Measurements from ENCODE around the gene BTBD9. TPM values are rescaled to one million over a fixed set of nuclear protein-coding genes. Genes with fewer than 3 reads are reported as not detected.

The BTBD9 gene
- total RNA-seq, 6 experiments from 2014 or later: 11.0 to 12.7 (median 12.5) TPM

- no peak for DNase-seq
- Mint-ChIP-seq H3K9me3 (no peaks in the 10 kb centered on the region), H3K36me3 (ENCODE audit: low read depth) (no peaks in the 10 kb centered on the region), H3K27me3 (ENCODE audit: insufficient read depth) (no peaks in the 10 kb centered on the region; the same call in 1 of the 2 replicates), H3K27ac (no peak overlapping the region), H3K4me1 (ENCODE audit: low read depth) (peaks cover 5% of the 10 kb centered on the region), H3K4me3 (no peak overlapping the region)
- TF ChIP-seq CTCF (IDR thresholded peaks at IDR 0.05): no peak
These were observed 60.6 kb downstream of the BTBD9 start for GRCh38 chr6:38579010-38579628.

- no peaks in the 10 kb centered on the region for H3K9me3 Mint-ChIP-seq
- no peak for DNase-seq
- H3K36me3 Mint-ChIP-seq (ENCODE audit: low read depth): no peaks in the 10 kb centered on the region
- no peak overlapping the region for H3K4me3 Mint-ChIP-seq
- H3K27me3 Mint-ChIP-seq (ENCODE audit: insufficient read depth): no peaks in the 10 kb centered on the region; the same call in 1 of the 2 replicates
- peaks cover 13% of the 10 kb centered on the region for H3K4me1 Mint-ChIP-seq (ENCODE audit: low read depth)
- TF ChIP-seq CTCF (IDR thresholded peaks at IDR 0.05): no peak
- no peak overlapping the region for H3K27ac Mint-ChIP-seq
These were observed 61.7 kb downstream of the BTBD9 start for GRCh38 chr6:38578075-38578474.

GRCh38 chr6:38577492-38577891 lies 62.2 kb downstream of the BTBD9 start:
- Mint-ChIP-seq H3K4me3 (no peak overlapping the region), H3K9me3 (no peaks in the 10 kb centered on the region), H3K27me3 (ENCODE audit: insufficient read depth) (no peaks in the 10 kb centered on the region; the same call in 1 of the 2 replicates), H3K4me1 (ENCODE audit: low read depth) (peaks cover 13% of the 10 kb centered on the region), H3K36me3 (ENCODE audit: low read depth) (no peaks in the 10 kb centered on the region), H3K27ac (no peak overlapping the region)
- no peak for TF ChIP-seq CTCF (IDR thresholded peaks at IDR 0.05)
- no peak for DNase-seq

GRCh38 chr6:38573801-38574395 lies 65.8 kb downstream of the BTBD9 start:
- Mint-ChIP-seq H3K36me3 (ENCODE audit: low read depth) (no peaks in the 10 kb centered on the region), H3K4me3 (no peak overlapping the region), H3K27me3 (ENCODE audit: insufficient read depth) (no peaks in the 10 kb centered on the region; the same call in 1 of the 2 replicates), H3K4me1 (ENCODE audit: low read depth) (peaks cover 19% of the 10 kb centered on the region), H3K27ac (no peak overlapping the region), H3K9me3 (no peaks in the 10 kb centered on the region)
- no peak for DNase-seq
- no peak for TF ChIP-seq CTCF (IDR thresholded peaks at IDR 0.05)

- Mint-ChIP-seq H3K4me3 (no peak overlapping the region), H3K9me3 (no peaks in the 10 kb centered on the region), H3K36me3 (ENCODE audit: low read depth) (no peaks in the 10 kb centered on the region), H3K4me1 (ENCODE audit: low read depth) (peaks cover 29% of the 10 kb centered on the region), H3K27me3 (ENCODE audit: insufficient read depth) (no peaks in the 10 kb centered on the region; the same call in 1 of the 2 replicates), H3K27ac (0 out of 2 replicates have a peak overlapping the region, but pooled peaks have one; percentile 4)
- TF ChIP-seq CTCF (IDR thresholded peaks at IDR 0.05): no peak
- DNase-seq: no peak
These were observed 67.4 kb downstream of the BTBD9 start for GRCh38 chr6:38572186-38572813.
